Heart left ventricle (tissue), 16 donors: ENCODE measurements around the gene CASP5. TPM values are rescaled to one million over a fixed set of nuclear protein-coding genes. Genes with fewer than 3 reads are reported as not detected.
"Not testable (repeated sequence)": the region's sequence is repeated elsewhere in the genome, so short reads cannot be mapped to it uniquely, and the experiment has no call there.

Experiments
- ATAC-seq, 4 donors: fragments of 200-7000 bp; cut with Tn5 transposase; one replicate each; pipeline ENCODE4 v1.9.1; 2020 to 2022; ENCODE audit warnings: moderate library complexity in 4 of 4, mild to moderate bottlenecking in 3 of 4, moderate number of reproducible peaks in 1 of 4
- DNase-seq, 5 donors: peaks; one replicate each; pipeline ENCODE4 v3.0.0-alpha.2; 2020
- H3K27ac ChIP-seq, 12 donors: fragments of 200-600 bp; sonication (generic) in 4 of 12; one replicate each; pipeline versions ENCODE4 v1.5.0 to v1.8.0; 2016 to 2022; ENCODE audit warnings: mild to moderate bottlenecking in 2 of 12
- H3K27me3 ChIP-seq, 9 donors: fragments of 200-600 bp; sonication (generic) in 2 of 9; one replicate each; pipeline versions ENCODE4 v1.5.1 to v1.8.0; 2016 to 2022; ENCODE audit warnings: mild to moderate bottlenecking in 3 of 9
- H3K36me3 ChIP-seq, 9 donors: fragments of 200-600 bp; sonication (generic) in 2 of 9; one replicate each; pipeline versions ENCODE4 v1.5.0 to v1.8.0; 2018 to 2022; ENCODE audit warnings: mild to moderate bottlenecking in 2 of 9
- H3K4me1 ChIP-seq, 12 donors: fragments of 200-600 bp; sonication (generic) in 4 of 12; one replicate each; pipeline versions ENCODE4 v1.5.0 to v1.8.0; 2016 to 2022; ENCODE audit warnings: mild to moderate bottlenecking in 3 of 12
- H3K4me3 ChIP-seq, 12 donors: fragments of 200-600 bp; sonication (generic) in 4 of 12; one replicate each; pipeline versions ENCODE4 v1.5.0 to v1.8.0; 2017 to 2022; ENCODE audit warnings: mild to moderate bottlenecking in 9 of 12, moderate library complexity in 4 of 12
- H3K9me3 ChIP-seq, 12 donors: fragments of 200-600 bp; sonication (generic) in 4 of 12; one replicate each; pipeline versions ENCODE4 v1.5.0 to v1.8.0; 2016 to 2022; ENCODE audit warnings: mild to moderate bottlenecking in 1 of 12
- POLR2A ChIP-seq, 2 donors: fragments of 450-650 bp; IDR thresholded peaks; one replicate each; pipeline ENCODE4 v1.6.1; 2017; ENCODE audit warnings: antibody characterized with exemption in 2 of 2, mild to moderate bottlenecking in 2 of 2, moderate library complexity in 2 of 2
- WGBS, 4 donors: extraction: QIAGEN DNeasy Blood & Tissue Kit in 2 of 4; methylation state at CpG; one replicate each; pipeline versions ENCODE4 v1.1.5 to v1.1.7; 2013 to 2018; 5-methylcytosine and 5-hydroxymethylcytosine counted together
- intact Hi-C, 10 donors: fragments of 100-400 bp; cut with DNase I; formaldehyde crosslinking; loops; one replicate each; pipeline versions ENCODE4 v1.11.1 to v1.14.2; 2022
- long read RNA-seq, 3 donors: library from polyadenylated mRNA; unstranded; transcript quantifications; one replicate each; pipeline ENCODE4 v2.0.0, GENCODE V29; 2020 to 2021
- polyA plus RNA-seq, 2 donors: library from polyadenylated mRNA; stranded (reverse); fragments of 200-250 nt; gene quantifications; one replicate each; pipeline ENCODE4 v1.2.3, GENCODE V29; 2013
- total RNA-seq, 9 donors: library from RNA; depleted of rRNA in 2 of 9; stranded (reverse); fragments of >200 nt in 2 of 9; fragmentation: NEBNext Ultra II Directional in 3 of 9; extraction: Animal tissue kit (Norgen Biotek cat#: 25700) in 3 of 9; gene quantifications; one replicate each; pipeline versions ENCODE4 v1.1.0 to v1.2.4, GENCODE V29; 2016 to 2023
- TF ChIP-seq, protein P1 (sequence below), 12 donors: fragments of 200-600 bp; sonication (generic) in 4 of 12; IDR thresholded peaks; one replicate each; pipeline versions ENCODE4 v1.5.0 to v1.8.0; 2018 to 2022; ENCODE audit warnings: antibody characterized with exemption in 12 of 12, mild to moderate bottlenecking in 5 of 12
- donor health status: ischemic (EF 13 %, LVEDD 7.1; RV severe dilation, severe dysfunction).
- donor health status: healthy with polysubstance abuse.
- donor health status: DM: no; HTN: yes; CAD: no.
- donor health status: DM: no; HTN: no; CAD: no.
- donor health status: ischemic (EF 25% LVEDD 6.9; RV normal size, moderate dysfunction).
- donor health status: ischemic (EF 25% LVEDD 5.7; RV mildly dilated, moderate dysfunction).
- donor health status: healthy.
- donor health status: DM: yes; HTN: yes; CAD: no.
- donor health status: ischemic (EF 35%, LVEDD 5.7; RV mildly dilated, moderate dysfunction).
- donor health status: nonischemic (EF 11% LVEDD 7.7; RV severe dilation, severe dysfunction).
- donor health status: DM: yes; HTN: yes; CAD: no.
- donor health status: PGD.
- donor health status: ischemic (EF 29% LVEDD 5.4; RV normal size, mild dysfunction).
- donor health status: nonischemic (EF 23%, LVEDD 6.1; RV moderate dilation, normal function).

Gene CASP5
- total RNA-seq (1 to 10 TPM in 1 of 9 donors, under 1 TPM in 1, not detected in 7; 0.45 to 2.7 TPM), polyA plus RNA-seq (under 1 TPM in 1 of 2 donors, not detected in 1; 0.10 TPM)
- long read RNA-seq, donor 1 = 0 reads
- long read RNA-seq, donor 2 = 0 reads
- long read RNA-seq, donor 3 = 0 reads

DNA sequence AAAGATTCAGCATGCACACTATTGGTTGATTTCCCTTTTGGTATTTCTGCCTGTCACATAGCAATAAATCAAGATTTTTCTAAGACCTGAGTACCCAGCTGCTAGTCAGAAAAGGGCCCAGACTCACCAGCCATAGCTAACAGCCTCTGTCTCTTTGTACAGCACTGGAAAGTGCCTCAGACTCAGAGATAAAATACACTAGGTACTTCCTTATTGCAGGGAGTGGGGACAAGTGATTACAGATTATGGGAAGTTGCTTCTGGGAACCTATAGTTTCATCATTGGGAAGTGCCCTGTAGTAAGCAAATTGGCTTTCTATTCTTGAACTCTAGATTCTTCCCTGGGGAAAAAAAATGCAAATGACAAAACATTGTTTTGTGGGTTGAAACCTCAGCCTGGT, at the start of gene CASP5:
Gene CASP5 (minus strand): TSS at position 166 of the 400 bp plus-strand sequence. CDS start 32 bp downstream, at position 134.
- intact Hi-C loops = no loop called here
- H3K4me3 ChIP-seq = peak within 1 kb of the TSS in 1 of 12 donors; percentile 23
- H3K36me3 ChIP-seq = peaks cover 0 to 35% (median 28%) of the 10 kb centered on the region in 9 donors
- DNase-seq (no peak), ATAC-seq (peak in 3 of 4 donors; percentile 52 to 61 (median 54))
- H3K4me1 ChIP-seq = peaks cover 0 to 20% (median 0%) of the 10 kb centered on the region in 12 donors
- H3K27ac ChIP-seq = peak within 1 kb of the TSS in 1 of 12 donors; percentile 74
- H3K9me3 ChIP-seq = peaks cover 0 to 3% (median 0%) of the 10 kb centered on the region in 12 donors
- TF ChIP-seq, protein P1, sequence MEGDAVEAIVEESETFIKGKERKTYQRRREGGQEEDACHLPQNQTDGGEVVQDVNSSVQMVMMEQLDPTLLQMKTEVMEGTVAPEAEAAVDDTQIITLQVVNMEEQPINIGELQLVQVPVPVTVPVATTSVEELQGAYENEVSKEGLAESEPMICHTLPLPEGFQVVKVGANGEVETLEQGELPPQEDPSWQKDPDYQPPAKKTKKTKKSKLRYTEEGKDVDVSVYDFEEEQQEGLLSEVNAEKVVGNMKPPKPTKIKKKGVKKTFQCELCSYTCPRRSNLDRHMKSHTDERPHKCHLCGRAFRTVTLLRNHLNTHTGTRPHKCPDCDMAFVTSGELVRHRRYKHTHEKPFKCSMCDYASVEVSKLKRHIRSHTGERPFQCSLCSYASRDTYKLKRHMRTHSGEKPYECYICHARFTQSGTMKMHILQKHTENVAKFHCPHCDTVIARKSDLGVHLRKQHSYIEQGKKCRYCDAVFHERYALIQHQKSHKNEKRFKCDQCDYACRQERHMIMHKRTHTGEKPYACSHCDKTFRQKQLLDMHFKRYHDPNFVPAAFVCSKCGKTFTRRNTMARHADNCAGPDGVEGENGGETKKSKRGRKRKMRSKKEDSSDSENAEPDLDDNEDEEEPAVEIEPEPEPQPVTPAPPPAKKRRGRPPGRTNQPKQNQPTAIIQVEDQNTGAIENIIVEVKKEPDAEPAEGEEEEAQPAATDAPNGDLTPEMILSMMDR (IDR thresholded peaks at IDR 0.05) = no peak
- TF ChIP-seq POLR2A (IDR thresholded peaks at IDR 0.05) = no peak
- H3K27me3 ChIP-seq = no peaks in the 10 kb centered on the region

DNA sequence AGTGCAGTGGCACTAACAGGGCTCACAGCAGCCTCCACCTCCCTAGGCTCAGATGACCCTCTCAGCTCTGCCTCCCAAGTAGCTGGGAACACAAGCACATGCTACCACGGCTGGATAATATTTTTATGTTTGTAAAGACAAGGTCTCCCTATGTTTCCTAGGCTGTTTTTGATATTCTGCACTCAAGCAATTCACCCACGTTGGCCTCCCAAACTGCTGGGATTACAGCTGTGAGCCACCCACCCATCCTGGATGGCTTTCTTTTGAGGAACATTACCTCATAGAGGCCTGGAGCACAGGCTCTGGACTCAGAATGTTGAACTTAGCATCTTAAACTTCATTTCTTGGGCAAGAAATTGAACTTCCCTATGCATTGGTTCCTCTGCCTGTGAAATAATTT, 49.1 kb upstream of the CASP5 start:
- intact Hi-C loops, DNase-seq, H3K36me3 ChIP-seq, H3K4me3 ChIP-seq, H3K4me1 ChIP-seq, H3K9me3 ChIP-seq, ATAC-seq, H3K27ac ChIP-seq, H3K27me3 ChIP-seq: not testable (repeated sequence)
- 56 to 84% (median 70%) methylated on average over 1 to 2 of the region's 2 CpGs for WGBS, 4 donors

DNA sequence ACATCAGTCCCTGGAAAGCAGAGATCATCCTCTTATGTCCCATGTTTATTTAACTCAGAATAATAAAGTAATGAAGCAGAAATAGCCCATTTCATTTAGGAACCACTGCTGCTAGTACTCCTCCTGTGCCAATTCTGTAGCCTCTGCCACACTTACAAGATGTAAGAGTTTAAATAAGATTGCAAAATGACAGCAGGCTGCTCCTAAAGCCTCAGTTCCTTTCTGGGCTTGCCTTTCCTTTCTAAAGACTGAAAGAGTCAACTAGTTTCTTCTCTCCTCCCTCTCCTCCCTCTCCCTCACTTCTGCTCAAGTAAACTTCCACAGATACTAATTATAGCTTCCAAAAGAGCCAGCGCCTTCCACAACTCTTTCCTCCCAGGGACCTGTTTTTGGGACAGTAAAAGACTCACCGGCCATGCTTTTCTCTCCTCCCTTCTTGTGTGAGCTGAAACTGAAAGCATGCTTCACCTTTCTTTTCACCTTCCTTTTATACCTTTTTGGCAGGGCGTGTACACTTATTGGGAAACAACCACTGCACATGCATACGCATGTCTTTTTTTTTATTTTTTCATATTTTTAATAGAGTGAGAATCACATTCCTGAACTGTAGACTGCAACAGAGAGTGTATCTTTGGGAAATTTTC, 48.2 kb upstream of the CASP5 start:
- Histone ChIP-seq H3K9me3 (no peaks in the 10 kb centered on the region), H3K27ac (peak overlapping the region in 1 of 12 donors; percentile 20), H3K4me1 (peaks cover 0 to 6% (median 0%) of the 10 kb centered on the region in 12 donors), H3K36me3 (no peaks in the 10 kb centered on the region), H3K27me3 (no peaks in the 10 kb centered on the region), H3K4me3 (peak overlapping the region in 1 of 12 donors; percentile 5)
- no peak for DNase-seq
- no peak for TF ChIP-seq POLR2A (IDR thresholded peaks at IDR 0.05)
- TF ChIP-seq, protein P1 (IDR thresholded peaks at IDR 0.05) = no peak
- intact Hi-C loops = no loop called here
- 69 to 77% (median 73%) methylated on average over 4 of the region's 4 CpGs for WGBS, 4 donors
- no peak for ATAC-seq

DNA sequence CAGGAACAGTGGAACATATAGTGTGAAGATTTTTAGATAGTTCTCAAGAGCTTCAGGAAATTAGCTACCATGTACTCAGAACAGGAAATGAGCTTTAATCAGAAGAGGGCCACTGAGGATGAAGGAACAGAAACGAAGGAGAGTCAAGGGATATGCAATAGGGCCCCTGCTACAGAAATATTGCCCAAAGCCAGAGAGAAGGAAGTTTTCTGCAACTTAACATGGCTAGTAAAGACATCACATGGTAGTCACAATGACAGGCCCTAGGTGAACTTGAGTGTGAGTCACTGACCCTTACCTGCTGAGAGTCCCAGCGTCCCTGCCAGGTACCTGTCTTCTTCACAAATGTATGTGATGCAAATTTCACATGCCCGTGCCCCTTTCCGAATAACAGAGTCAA, 47.3 kb upstream of the CASP5 start:
- no peak for DNase-seq
- Histone ChIP-seq H3K9me3 (no peaks in the 10 kb centered on the region), H3K4me1 (peaks cover 0 to 6% (median 0%) of the 10 kb centered on the region in 12 donors), H3K27ac (no peak overlapping the region), H3K36me3 (no peaks in the 10 kb centered on the region), H3K27me3 (no peaks in the 10 kb centered on the region), H3K4me3 (peak overlapping the region in 1 of 12 donors; percentile 5)
- ATAC-seq = no peak
- intact Hi-C loops = no loop called here
- TF ChIP-seq, protein P1 (IDR thresholded peaks at IDR 0.05) = no peak
- no peak for TF ChIP-seq POLR2A (IDR thresholded peaks at IDR 0.05)
- 84 to 94% (median 91%) methylated on average over 4 of the region's 4 CpGs for WGBS, 4 donors

DNA sequence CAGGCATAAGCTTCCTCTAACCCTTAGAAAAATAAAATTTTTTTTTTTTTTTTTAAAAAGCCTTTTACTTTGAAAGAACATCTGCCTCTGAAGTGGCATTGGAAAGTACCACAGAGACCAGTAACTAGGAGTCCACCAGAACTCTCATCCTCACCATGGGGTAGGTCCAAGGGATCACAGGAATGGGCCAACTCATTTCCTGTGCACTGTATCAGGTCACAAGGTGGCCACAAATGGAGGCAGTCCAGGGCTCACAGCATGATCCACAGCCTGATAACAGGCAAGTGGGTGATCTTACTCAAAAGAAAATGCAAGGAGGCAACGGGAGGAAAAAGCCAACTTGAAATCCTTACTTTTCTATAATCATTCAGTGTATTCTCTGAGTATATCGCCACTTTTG, 46.8 kb upstream of the CASP5 start:
- 50 to 97% (median 77%) methylated on average over 2 of the region's 2 CpGs for WGBS, 4 donors
- H3K9me3 ChIP-seq, intact Hi-C loops, H3K4me3 ChIP-seq, DNase-seq, H3K27me3 ChIP-seq, H3K27ac ChIP-seq, H3K4me1 ChIP-seq, H3K36me3 ChIP-seq, ATAC-seq: not testable (repeated sequence)

DNA sequence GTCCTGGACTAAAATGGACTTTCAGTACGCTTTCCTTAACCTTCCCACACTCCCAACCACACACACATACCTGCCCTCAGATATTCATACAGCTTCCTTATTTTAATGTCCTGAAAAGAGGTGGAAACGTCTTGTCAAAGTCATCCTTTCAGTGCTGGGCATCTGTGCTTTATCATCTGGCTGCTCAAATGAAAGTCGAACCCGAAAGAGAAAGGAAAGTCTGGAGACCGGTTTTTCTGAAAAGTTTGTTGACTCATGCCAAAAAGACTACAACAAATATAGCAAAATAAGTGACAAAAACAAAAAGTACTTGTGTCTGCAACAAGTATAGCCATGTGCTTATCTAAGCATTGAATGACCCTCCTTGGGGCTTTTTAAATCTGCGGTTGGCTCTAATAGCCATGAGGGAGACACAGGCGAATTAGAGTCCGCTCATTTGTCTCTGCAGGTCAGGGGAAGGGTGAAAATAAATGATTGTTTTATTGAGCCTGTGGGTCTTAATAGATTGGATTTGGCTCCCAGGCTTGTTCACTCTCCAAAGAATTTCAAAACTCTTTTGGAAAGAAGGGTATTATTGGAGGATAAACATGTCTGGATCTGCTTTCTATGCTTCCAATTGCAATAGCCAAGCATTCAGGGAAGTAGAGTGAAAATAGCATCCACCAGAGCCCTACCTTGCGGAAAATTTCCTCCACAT, 40.4 kb upstream of the CASP5 start:
- H3K27me3 ChIP-seq, H3K36me3 ChIP-seq, intact Hi-C loops, H3K4me1 ChIP-seq, ATAC-seq, H3K27ac ChIP-seq, H3K9me3 ChIP-seq, DNase-seq, H3K4me3 ChIP-seq: not testable (repeated sequence)
- 58 to 79% (median 69%) methylated on average over 9 of the region's 9 CpGs for WGBS, 4 donors
